Upper lobe of left lung (tissue), 4 donors: Measurements from ENCODE around the gene WDR59.

Experiments used
- EP300 ChIP-seq, 4 donors: sonication (generic); formaldehyde crosslinking; IDR thresholded peaks; one replicate each; pipeline ENCODE4 v1.5.1; 2017; ENCODE audit warnings: antibody characterized with exemption in 4 of 4, control low read depth in 2 of 4
- TF ChIP-seq, protein P1 (sequence below), 6 experiments: fragments of 450-650 bp in 4 of 6; fragments of 200-600 bp in 2 of 6; sonication (generic) in 2 of 6; IDR thresholded peaks; one replicate each; pipeline ENCODE4 v1.5.1; 2016 to 2019; ENCODE audit warnings: antibody characterized with exemption in 6 of 6

DNA sequence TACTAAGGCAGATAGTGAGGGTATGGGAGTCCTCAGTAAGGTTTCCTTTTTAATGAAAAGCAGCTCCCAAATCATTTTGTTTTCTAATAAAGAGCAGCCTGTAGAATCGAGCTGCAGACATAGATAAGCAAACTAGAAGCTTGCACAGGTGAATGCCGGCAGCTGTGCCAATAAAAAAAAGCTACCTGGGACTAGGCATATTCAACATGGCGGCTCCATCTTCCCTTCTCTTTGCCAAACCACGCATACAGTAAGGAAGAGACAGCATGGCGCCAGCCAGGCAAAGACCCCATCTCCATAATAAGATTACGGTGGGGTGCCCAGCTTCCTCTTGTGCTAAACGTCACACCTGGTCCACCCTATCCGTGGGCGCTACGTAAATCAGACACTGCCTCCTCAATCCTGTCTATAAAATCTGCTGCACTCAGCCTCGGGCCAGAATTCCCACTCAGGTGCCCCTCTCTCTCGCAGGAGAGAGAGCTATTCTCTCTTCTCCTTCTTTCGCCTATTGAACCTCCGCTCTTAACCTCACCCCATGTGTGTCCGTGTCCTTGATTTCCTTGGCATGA lies 117.6 kb downstream of the WDR59 start:
- TF ChIP-seq, protein P1, sequence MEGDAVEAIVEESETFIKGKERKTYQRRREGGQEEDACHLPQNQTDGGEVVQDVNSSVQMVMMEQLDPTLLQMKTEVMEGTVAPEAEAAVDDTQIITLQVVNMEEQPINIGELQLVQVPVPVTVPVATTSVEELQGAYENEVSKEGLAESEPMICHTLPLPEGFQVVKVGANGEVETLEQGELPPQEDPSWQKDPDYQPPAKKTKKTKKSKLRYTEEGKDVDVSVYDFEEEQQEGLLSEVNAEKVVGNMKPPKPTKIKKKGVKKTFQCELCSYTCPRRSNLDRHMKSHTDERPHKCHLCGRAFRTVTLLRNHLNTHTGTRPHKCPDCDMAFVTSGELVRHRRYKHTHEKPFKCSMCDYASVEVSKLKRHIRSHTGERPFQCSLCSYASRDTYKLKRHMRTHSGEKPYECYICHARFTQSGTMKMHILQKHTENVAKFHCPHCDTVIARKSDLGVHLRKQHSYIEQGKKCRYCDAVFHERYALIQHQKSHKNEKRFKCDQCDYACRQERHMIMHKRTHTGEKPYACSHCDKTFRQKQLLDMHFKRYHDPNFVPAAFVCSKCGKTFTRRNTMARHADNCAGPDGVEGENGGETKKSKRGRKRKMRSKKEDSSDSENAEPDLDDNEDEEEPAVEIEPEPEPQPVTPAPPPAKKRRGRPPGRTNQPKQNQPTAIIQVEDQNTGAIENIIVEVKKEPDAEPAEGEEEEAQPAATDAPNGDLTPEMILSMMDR (IDR thresholded peaks at IDR 0.05) = no peak
- no peak for TF ChIP-seq EP300 (IDR thresholded peaks at IDR 0.05)
